HG03558 (cell line): ENCODE data around the gene ALB.

Experiments
- ATAC-seq: cut with Tn5 transposase; IDR thresholded peaks from one replicate; pipeline ENCODE4 v1.9.1; 2021; ENCODE audit warnings: moderate number of reproducible peaks; ENCODE audit not compliant: unreplicated experiment; ENCODE audit errors: extremely low read depth

The ALB gene

DNA sequence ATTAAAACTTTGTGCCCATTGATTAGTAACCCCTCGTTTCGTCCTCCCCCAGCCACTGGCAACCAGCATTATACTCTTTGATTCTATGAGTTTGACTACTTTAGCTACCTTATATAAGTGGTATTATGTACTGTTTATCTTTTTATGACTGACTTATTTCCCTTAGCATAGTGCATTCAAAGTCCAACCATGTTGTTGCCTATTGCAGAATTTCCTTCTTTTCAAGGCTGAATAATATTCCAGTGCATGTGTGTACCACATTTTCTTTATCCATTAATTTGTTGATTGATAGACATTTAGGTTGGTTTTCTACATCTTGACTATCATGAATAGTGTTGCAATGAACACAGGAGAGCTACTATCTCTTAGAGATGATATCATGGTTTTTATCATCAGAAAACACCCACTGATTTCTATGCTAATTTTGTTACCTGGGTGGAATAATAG, 3.2 kb downstream of the ALB start:
- ATAC-seq, result no peak

GRCh38 chr4:73408181-73408867, 4.2 kb downstream of the ALB start:
- no peak for ATAC-seq

- ATAC-seq, result no peak
These were observed 5.2 kb downstream of the ALB start for GRCh38 chr4:73409012-73409862.

- ATAC-seq, result no peak
These were observed 6.0 kb downstream of the ALB start for GRCh38 chr4:73409978-73410548.

GRCh38 chr4:73410916-73411730, 7.0 kb downstream of the ALB start:
- ATAC-seq, result no peak

- ATAC-seq, result no peak
These were observed 7.8 kb downstream of the ALB start for GRCh38 chr4:73411731-73412414.

DNA sequence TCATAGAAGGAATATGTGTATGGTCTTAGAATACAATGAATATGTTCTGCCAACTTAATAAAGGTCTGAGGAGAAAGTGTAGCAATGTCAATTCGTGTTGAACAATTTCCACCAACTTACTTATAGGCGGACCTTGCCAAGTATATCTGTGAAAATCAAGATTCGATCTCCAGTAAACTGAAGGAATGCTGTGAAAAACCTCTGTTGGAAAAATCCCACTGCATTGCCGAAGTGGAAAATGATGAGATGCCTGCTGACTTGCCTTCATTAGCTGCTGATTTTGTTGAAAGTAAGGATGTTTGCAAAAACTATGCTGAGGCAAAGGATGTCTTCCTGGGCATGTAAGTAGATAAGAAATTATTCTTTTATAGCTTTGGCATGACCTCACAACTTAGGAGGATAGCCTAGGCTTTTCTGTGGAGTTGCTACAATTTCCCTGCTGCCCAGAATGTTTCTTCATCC, 9.2 kb downstream of the ALB start:
- ATAC-seq, result no peak

- ATAC-seq, result no peak
These were observed 10.8 kb downstream of the ALB start for GRCh38 chr4:73414936-73415271.

- no peak for ATAC-seq
These were observed 11.7 kb downstream of the ALB start for GRCh38 chr4:73415807-73416238.

DNA sequence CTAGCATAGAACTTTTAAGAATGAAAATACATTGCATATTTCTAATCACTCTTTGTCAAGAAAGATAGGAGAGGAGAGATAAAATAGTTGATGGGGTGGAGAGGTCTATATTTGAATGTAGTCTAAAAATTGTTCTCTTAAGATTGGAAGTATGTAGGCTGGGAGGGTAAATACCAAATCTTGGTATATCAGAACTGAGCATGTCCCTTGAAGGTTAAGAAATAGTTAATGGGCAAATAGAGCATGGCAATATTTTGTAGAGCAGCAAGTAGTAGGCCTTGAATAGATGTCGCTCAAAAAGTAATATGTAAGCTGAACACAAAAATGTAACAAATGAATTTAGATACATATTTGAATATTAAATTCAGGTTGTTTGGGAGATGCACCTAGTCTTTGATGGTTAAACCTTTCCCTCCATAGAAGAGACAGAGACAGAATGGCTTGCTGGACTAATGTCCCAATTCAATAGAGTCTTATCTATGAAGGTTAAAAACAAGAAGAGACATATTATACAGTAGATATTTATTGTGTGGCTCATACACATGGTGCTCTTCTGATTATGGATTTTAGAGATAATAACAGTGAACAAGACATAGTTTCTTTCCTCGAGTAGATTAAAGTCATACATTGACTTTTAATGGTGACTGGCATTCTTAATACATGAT, 12.5 kb downstream of the ALB start:
- ATAC-seq, result no peak

GRCh38 chr4:73417342-73417741, 13.3 kb downstream of the ALB start:
- ATAC-seq, result no peak

DNA sequence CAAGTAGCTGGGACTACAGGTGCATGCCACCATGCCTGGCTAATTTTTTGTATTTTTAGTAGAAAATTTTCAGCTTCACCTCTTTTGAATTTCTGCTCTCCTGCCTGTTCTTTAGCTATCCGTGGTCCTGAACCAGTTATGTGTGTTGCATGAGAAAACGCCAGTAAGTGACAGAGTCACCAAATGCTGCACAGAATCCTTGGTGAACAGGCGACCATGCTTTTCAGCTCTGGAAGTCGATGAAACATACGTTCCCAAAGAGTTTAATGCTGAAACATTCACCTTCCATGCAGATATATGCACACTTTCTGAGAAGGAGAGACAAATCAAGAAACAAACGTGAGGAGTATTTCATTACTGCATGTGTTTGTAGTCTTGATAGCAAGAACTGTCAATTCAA, 13.9 kb downstream of the ALB start:
- ATAC-seq, result no peak

DNA sequence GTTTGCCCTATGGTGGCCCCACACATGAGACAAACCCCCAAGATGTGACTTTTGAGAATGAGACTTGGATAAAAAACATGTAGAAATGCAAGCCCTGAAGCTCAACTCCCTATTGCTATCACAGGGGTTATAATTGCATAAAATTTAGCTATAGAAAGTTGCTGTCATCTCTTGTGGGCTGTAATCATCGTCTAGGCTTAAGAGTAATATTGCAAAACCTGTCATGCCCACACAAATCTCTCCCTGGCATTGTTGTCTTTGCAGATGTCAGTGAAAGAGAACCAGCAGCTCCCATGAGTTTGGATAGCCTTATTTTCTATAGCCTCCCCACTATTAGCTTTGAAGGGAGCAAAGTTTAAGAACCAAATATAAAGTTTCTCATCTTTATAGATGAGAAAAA, 14.6 kb downstream of the ALB start:
- ATAC-seq, result no peak

GRCh38 chr4:73419106-73420038, 15.3 kb downstream of the ALB start:
- no peak for ATAC-seq

DNA sequence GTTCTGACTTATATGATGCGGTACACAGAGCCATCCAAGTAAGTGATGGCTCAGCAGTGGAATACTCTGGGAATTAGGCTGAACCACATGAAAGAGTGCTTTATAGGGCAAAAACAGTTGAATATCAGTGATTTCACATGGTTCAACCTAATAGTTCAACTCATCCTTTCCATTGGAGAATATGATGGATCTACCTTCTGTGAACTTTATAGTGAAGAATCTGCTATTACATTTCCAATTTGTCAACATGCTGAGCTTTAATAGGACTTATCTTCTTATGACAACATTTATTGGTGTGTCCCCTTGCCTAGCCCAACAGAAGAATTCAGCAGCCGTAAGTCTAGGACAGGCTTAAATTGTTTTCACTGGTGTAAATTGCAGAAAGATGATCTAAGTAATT, 16.5 kb downstream of the ALB start:
- no peak for ATAC-seq

DNA sequence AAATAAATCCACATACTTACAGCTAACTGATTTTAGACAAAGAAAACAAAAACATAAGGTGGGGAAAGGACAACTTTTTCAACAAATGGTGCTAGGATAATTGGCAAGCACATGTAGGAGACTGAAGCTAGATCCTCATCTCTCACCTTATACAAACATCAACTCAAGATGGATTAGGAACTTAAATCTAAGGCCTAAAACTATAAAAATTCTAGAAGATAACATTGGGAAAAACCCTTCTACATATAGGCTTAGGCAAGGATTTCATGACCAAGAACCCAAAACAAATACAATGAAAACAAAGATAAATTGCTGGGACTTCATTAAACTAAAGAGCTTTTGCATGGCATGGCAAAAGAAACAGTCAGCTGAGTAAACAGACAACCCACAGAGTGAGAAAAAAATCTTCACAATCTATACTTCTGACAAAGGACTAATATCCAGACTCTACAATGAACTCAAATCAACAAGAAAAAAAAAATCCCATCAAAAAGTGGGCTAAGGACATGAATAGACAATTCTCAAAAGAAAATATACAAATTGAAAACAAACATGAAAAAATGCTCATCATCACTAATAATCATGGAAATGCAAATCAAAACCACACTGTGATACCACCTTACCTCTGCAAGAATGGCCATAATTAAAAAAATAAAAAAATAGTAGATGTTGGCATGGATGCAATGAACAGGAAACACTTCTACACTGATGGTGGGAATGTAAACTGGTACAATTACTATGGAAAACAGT, 17.8 kb downstream of the ALB start:
- no peak for ATAC-seq

- no peak for ATAC-seq
These were observed 18.3 kb downstream of the ALB start for GRCh38 chr4:73422458-73422752.

GRCh38 chr4:73423184-73423583, 19.1 kb downstream of the ALB start:
- no peak for ATAC-seq
